Endothelial cell of umbilical vein (primary cell): ENCODE measurements around the gene PGAM2. TPM values are rescaled to one million over a fixed set of nuclear protein-coding genes. Genes with fewer than 3 reads are reported as not detected.

Experiments used
- BruUV-seq: library from RNA; stranded (reverse); fragments of 400-500 nt; replicated peaks from 2 replicates; lab custom pipeline; 2021; lab: Mats Ljungman, UMichigan
- CTCF ChIA-PET: fragments of 300-600, 350-600 bp; sonication (Branson Sonifier 250); formaldehyde crosslinking; loops from one replicate; lab custom pipeline; 2021; ENCODE audit warnings: antibody characterized with exemption, inconsistent platforms; lab: Charles Lee
- POLR2A ChIA-PET: fragments of 300-600, 350-600 bp; sonication (Branson Sonifier 250); formaldehyde crosslinking; loops from one replicate; lab custom pipeline; 2021; ENCODE audit warnings: antibody characterized with exemption, inconsistent platforms; lab: Charles Lee
- DNase-seq: peaks from one replicate; pipeline ENCODE4 v3.0.0-alpha.2; 2011; ENCODE audit warnings: low read depth, low spot score
- FAIRE-seq: peaks from 2 replicates; lab custom pipeline; 2011; peaks lifted over from hg19 to GRCh38; lab: Jason Lieb, UNC
- H2AFZ ChIP-seq: 2 replicates; pipeline ENCODE4 v1.6.0; 2012; ENCODE audit warnings: low read depth, low read length, control low read depth, inconsistent platforms
- H3K27ac ChIP-seq: 2 replicates; pipeline ENCODE4 v1.5.1; 2011; ENCODE audit warnings: low read depth, mild to moderate bottlenecking, control low read depth, low read length, moderate library complexity; ENCODE audit not compliant: insufficient read depth
- H3K27me3 ChIP-seq, 2 experiments: 2 replicates each; pipeline versions ENCODE4 v1.6.0 to v1.6.1; 2011; ENCODE audit warnings: low read length in 2 of 2, mixed read lengths in 1 of 2; ENCODE audit not compliant: control insufficient read depth in 2 of 2, insufficient read depth in 2 of 2
- H3K36me3 ChIP-seq, 2 experiments: 2 replicates in 1 of 2; 3 replicates in 1 of 2; pipeline ENCODE4 v1.5.1; 2011; ENCODE audit warnings: low read length in 2 of 2, mild to moderate bottlenecking in 1 of 2, moderate library complexity in 1 of 2; ENCODE audit not compliant: control insufficient read depth in 2 of 2, insufficient read depth in 2 of 2; ENCODE audit errors: extremely low read depth in 1 of 2
- H3K4me1 ChIP-seq: 3 replicates; pipeline ENCODE4 v1.5.1; 2011; ENCODE audit warnings: mild to moderate bottlenecking, low read length; ENCODE audit not compliant: control insufficient read depth, insufficient read depth; ENCODE audit errors: extremely low read depth
- H3K4me2 ChIP-seq: 2 replicates; pipeline ENCODE4 v1.6.1; 2011; ENCODE audit warnings: low read length, control low read depth, mixed read lengths; ENCODE audit not compliant: insufficient read depth
- H3K4me3 ChIP-seq, 3 experiments: fragments of 200-600 bp in 1 of 3; sonication (generic), shearing (Covaris generic) in 1 of 3; replicated peaks in 1 of 3; 2 replicates each; pipeline ENCODE4 v1.5.1; 2011 to 2016; ENCODE audit warnings: control low read depth in 3 of 3, low read length in 3 of 3, mild to moderate bottlenecking in 2 of 3, inconsistent platforms in 1 of 3, low read depth in 1 of 3, moderate library complexity in 1 of 3; ENCODE audit not compliant: insufficient read depth in 1 of 3
- H3K79me2 ChIP-seq: 2 replicates; pipeline ENCODE4 v1.6.0; 2012; ENCODE audit warnings: low read length, inconsistent platforms; ENCODE audit not compliant: control insufficient read depth, insufficient read depth
- H3K9ac ChIP-seq: replicated peaks from 2 replicates; pipeline ENCODE3; 2011; ENCODE audit warnings: low read length, control low read depth; ENCODE audit not compliant: insufficient read depth; ENCODE audit errors: extremely low read depth
- H3K9me1 ChIP-seq: replicated peaks from 3 replicates; pipeline ENCODE4 v1.6.0; 2011; ENCODE audit warnings: mild to moderate bottlenecking, low read length; ENCODE audit not compliant: control insufficient read depth, insufficient read depth; ENCODE audit errors: extremely low read depth
- H3K9me3 ChIP-seq: replicated peaks from 2 replicates; pipeline ENCODE4 v1.5.1; 2012; ENCODE audit warnings: low read length, inconsistent platforms; ENCODE audit not compliant: control insufficient read depth, insufficient read depth
- H4K20me1 ChIP-seq: replicated peaks from 2 replicates; pipeline ENCODE3; 2011; ENCODE audit warnings: mild to moderate bottlenecking, low read length; ENCODE audit not compliant: control insufficient read depth, insufficient read depth; ENCODE audit errors: extremely low read depth
- JUN ChIP-seq: IDR thresholded peaks from 2 replicates; pipeline ENCODE4 v1.6.1; 2011; ENCODE audit warnings: borderline replicate concordance, low read depth; ENCODE audit not compliant: insufficient read length, insufficient read depth
- dilution Hi-C: fragments of 300-500 bp; cut with MboI; formaldehyde crosslinking; loops from one replicate; pipeline ENCODE4 v1.15.0; 2019; ENCODE audit warnings: low sequenced_read_pairs; ENCODE audit not compliant: extremely low pct_ligation_motif_present
- intact Hi-C: fragments of 100-400 bp; cut with micrococcal nuclease; formaldehyde crosslinking; loops from one replicate; pipeline ENCODE4 v1.10.0; 2022
- polyA plus RNA-seq, 4 experiments: library from polyadenylated mRNA; depleted of rRNA in 3 of 4; stranded (reverse) in 3 of 4; unstranded in 1 of 4; fragments of >200 nt; gene quantifications; 2 replicates each; pipeline versions ENCODE4 v1.2.1 to v1.2.3, GENCODE V29; 2011 to 2012; ENCODE audit warnings: missing spikeins in 1 of 4
- total RNA-seq: library from RNA; stranded (reverse); gene quantifications from 2 replicates; pipeline ENCODE4 v1.2.3, GENCODE V29; 2021
- TF ChIP-seq, protein P1 (sequence below): IDR thresholded peaks from 2 replicates; pipeline ENCODE4 v1.6.1; 2011; ENCODE audit not compliant: insufficient read depth, insufficient read length

The PGAM2 gene
- total and polyA plus RNA-seq, 2 donors (not counting 3 experiments of a cell fraction or from before 2014, with no cell fraction given): 0.19 TPM; not detected in 1

DNA sequence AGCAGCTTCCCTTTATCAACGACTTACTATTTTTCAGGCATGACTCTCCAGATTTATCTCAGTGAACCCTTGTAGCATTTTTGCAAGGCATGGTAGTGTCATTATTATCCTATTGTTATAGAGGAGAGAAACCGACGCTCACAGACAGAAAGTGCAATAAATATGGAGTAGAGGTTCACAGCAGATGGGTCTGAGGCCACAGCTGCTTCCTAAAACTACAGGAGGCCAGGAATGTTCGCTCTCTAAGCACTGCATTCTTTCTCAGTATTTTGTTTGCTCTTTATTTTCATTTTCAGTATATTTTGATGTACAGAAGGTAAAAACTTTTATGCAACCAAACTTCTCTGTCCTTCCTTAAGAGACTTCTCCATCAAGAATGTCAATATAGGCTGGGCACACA, 34.3 kb upstream of the PGAM2 start:
- Histone ChIP-seq H3K4me3 (no peak overlapping the region), H3K27ac (no peak overlapping the region), H3K9ac (no peak overlapping the region), H3K9me3 (no peaks in the 10 kb centered on the region), H3K36me3 (no peaks in the 10 kb centered on the region), H3K79me2 (no peaks in the 10 kb centered on the region), H3K9me1 (no peaks in the 10 kb centered on the region), H3K27me3 (no peaks in the 10 kb centered on the region), H2AFZ (no peak overlapping the region), H3K4me2 (no peak overlapping the region), H4K20me1 (no peaks in the 10 kb centered on the region), H3K4me1 (no peaks in the 10 kb centered on the region)
- DNase-seq: no peak
- ChIA-PET CTCF (interaction anchor here (1.6 kb wide), 1 partner anchor 27 kb away, joined by 8 read pairs; no protein-coding TSS in a partner anchor), POLR2A (no interaction called here)
- intact Hi-C loops (no loop called here), dilution Hi-C loops (no loop called here)
- TF ChIP-seq, protein P1, sequence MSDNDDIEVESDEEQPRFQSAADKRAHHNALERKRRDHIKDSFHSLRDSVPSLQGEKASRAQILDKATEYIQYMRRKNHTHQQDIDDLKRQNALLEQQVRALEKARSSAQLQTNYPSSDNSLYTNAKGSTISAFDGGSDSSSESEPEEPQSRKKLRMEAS: no peak
- FAIRE-seq: no peak
- no TSS peak for BruUV-seq

GRCh38 chr7:44098092-44099068, 33.0 kb upstream of the PGAM2 start:
- H3K9me3 ChIP-seq: no peaks in the 10 kb centered on the region
- H3K9ac ChIP-seq: no peak overlapping the region
- no peak overlapping the region for H2AFZ ChIP-seq
- no peaks in the 10 kb centered on the region for H3K27me3 ChIP-seq
- dilution Hi-C loops (no loop called here), intact Hi-C loops (no loop called here)
- no TSS peak for BruUV-seq
- ChIA-PET CTCF (interaction anchor here (0.7 to 1.6 kb wide), 3 partner anchors 10 to 26 kb away, joined by 4 to 8 read pairs (median 5); no protein-coding TSS in a partner anchor), POLR2A (interaction anchor here (0.8 kb wide), 1 partner anchor 11 kb away, joined by 3 read pairs; no protein-coding TSS in a partner anchor)
- no peaks in the 10 kb centered on the region for H3K36me3 ChIP-seq
- no peak for TF ChIP-seq JUN
- no peak overlapping the region for H3K27ac ChIP-seq
- no peaks in the 10 kb centered on the region for H3K79me2 ChIP-seq
- DNase-seq (no peak), FAIRE-seq (no peak)
- no peaks in the 10 kb centered on the region for H3K9me1 ChIP-seq
- H3K4me2 ChIP-seq: no peak overlapping the region
- no peaks in the 10 kb centered on the region for H3K4me1 ChIP-seq
- H4K20me1 ChIP-seq: no peaks in the 10 kb centered on the region
- no peak overlapping the region for H3K4me3 ChIP-seq
